Measurements from ENCODE around the gene PGPEP1. TPM values are rescaled to one million over a fixed set of nuclear protein-coding genes. Genes with fewer than 3 reads are reported as not detected.

PGPEP1 gene
- 14.0 and 17.4 TPM in 2 replicates for total RNA-seq

GRCh38 chr19:18340190-18340989 lies at the start of gene PGPEP1:
Gene PGPEP1, plus strand, starts transcription at chr19:18340598. Its CDS starts 84 bp downstream, at chr19:18340682.

GRCh38 chr19:18322759-18323460 lies 17.5 kb upstream of the PGPEP1 start, which contains the start of gene LSM4:
Gene LSM4, minus strand, starts transcription at chr19:18323076. Its CDS starts 56 bp downstream, at chr19:18323020.

GRCh38 chr19:18385675-18386542 lies 45.5 kb downstream of the PGPEP1 start, which contains the start of gene GDF15:
Gene GDF15, plus strand, starts transcription at chr19:18386158. Its CDS starts 32 bp downstream, at chr19:18386190.

GRCh38 chr19:18397242-18398202 lies 57.1 kb downstream of the PGPEP1 start, which contains the start of gene LRRC25:
Gene LRRC25, minus strand, starts transcription at chr19:18397622. Its CDS starts 659 bp downstream, at chr19:18396963.

GRCh38 chr19:18419195-18419698 lies 78.8 kb downstream of the PGPEP1 start, which contains the start of gene SSBP4:
Gene SSBP4, plus strand, starts transcription at chr19:18419398. Its CDS starts 251 bp downstream, at chr19:18419649.

Small RNAs within 50 kb of the gene (small RNA-seq; reads per million reads assigned to genes)
- 0.11 reads per million for gene MIR3189
- gene RN7SL513P: not detected

Other genes with a start within 250 kb of the PGPEP1 start
- gene MAST3, start 242.8 kb upstream of the PGPEP1 start, total RNA-seq: 1.8 and 2.5 TPM in 2 replicates
- gene PIK3R2, start 187.4 kb upstream of the PGPEP1 start, total RNA-seq: 20.2 and 25.0 TPM in 2 replicates
- gene IFI30, start 166.8 kb upstream of the PGPEP1 start, total RNA-seq: 29.1 and 30.9 TPM in 2 replicates
- gene MPV17L2, start 147.4 kb upstream of the PGPEP1 start, total RNA-seq: 8.1 and 10.9 TPM in 2 replicates
- gene RAB3A, start 136.6 kb upstream of the PGPEP1 start, total RNA-seq: 1.1 and 1.2 TPM in 2 replicates
- gene PDE4C, start 114.2 kb upstream of the PGPEP1 start, total RNA-seq: 0.20 TPM in 1 of 2 replicates, not detected in the other
- 0.39 and 0.73 TPM in 2 replicates for gene IQCN, start 66.1 kb upstream of the PGPEP1 start, total RNA-seq
- gene JUND, start 59.0 kb upstream of the PGPEP1 start, total RNA-seq: 96.2 and 99.6 TPM in 2 replicates
- 146 and 148 TPM in 2 replicates for gene LSM4, start 17.5 kb upstream of the PGPEP1 start, total RNA-seq
- 17.3 and 18.0 TPM in 2 replicates for gene GDF15, start 45.6 kb downstream of the PGPEP1 start, total RNA-seq
- not detected in 2 replicates for gene LRRC25, start 57.0 kb downstream of the PGPEP1 start, total RNA-seq
- 69.8 and 77.4 TPM in 2 replicates for gene SSBP4, start 78.8 kb downstream of the PGPEP1 start, total RNA-seq
- gene ISYNA1, start 97.5 kb downstream of the PGPEP1 start, total RNA-seq: 2.6 and 4.7 TPM in 2 replicates
- 14.7 and 17.0 TPM in 2 replicates for gene ELL, start 181.5 kb downstream of the PGPEP1 start, total RNA-seq
- 185 and 224 TPM in 2 replicates for gene FKBP8, start 203.0 kb downstream of the PGPEP1 start, total RNA-seq
- 113 and 126 TPM in 2 replicates for gene KXD1, start 217.3 kb downstream of the PGPEP1 start, total RNA-seq
- 449 and 860 TPM in 2 replicates for gene UBA52, start 231.3 kb downstream of the PGPEP1 start, total RNA-seq
- 34.0 and 55.1 TPM in 2 replicates for gene REX1BD, start 248.2 kb downstream of the PGPEP1 start, total RNA-seq